K562 (cell line): ENCODE measurements around the gene ADM2. TPM values are rescaled to one million over a fixed set of nuclear protein-coding genes. Genes with fewer than 3 reads are reported as not detected.

Experiments
- HMGN3 ChIP-seq: IDR thresholded peaks from 2 replicates; pipeline ENCODE4 v1.6.1; 2011; ENCODE audit warnings: borderline replicate concordance, low read depth, mild to moderate bottlenecking, mixed read lengths, low read length; ENCODE audit not compliant: insufficient read length; ENCODE audit errors: extremely low read depth
- HNRNPH1 ChIP-seq: fragments of 200-400 bp; formaldehyde crosslinking; optimal IDR thresholded peaks from 2 replicates; pipeline ENCODE3; 2017; ENCODE audit warnings: low read depth, mild to moderate bottlenecking, low read length, moderate library complexity
- JUN ChIP-seq, 2 experiments: sonication (generic) in 1 of 2; formaldehyde crosslinking in 1 of 2; IDR thresholded peaks; 2 replicates each; pipeline versions ENCODE4 v1.6.1 to v1.8.0; 2012 to 2022; ENCODE audit warnings: borderline replicate concordance in 2 of 2, mild to moderate bottlenecking in 2 of 2, improper control_type of control experiment in 1 of 2, low read depth in 1 of 2, low read length in 1 of 2, missing genetic modification reagents in 1 of 2
- LCOR ChIP-seq: sonication (generic); formaldehyde crosslinking; IDR thresholded peaks from 2 replicates; pipeline ENCODE4 v1.8.0; 2022; ENCODE audit warnings: mild to moderate bottlenecking, missing genetic modification reagents
- MBD2 ChIP-seq: sonication (generic); IDR thresholded peaks from 2 replicates; pipeline ENCODE4 v1.6.1; 2016; ENCODE audit warnings: low read depth, borderline replicate concordance
- NONO ChIP-seq, 2 experiments: fragments of 200-400 bp in 1 of 2; fragments of 450-650 bp in 1 of 2; formaldehyde crosslinking in 1 of 2; IDR thresholded peaks; 2 replicates each; pipeline ENCODE4 v1.6.1; 2017; ENCODE audit warnings: low read depth in 2 of 2, mild to moderate bottlenecking in 2 of 2, moderate library complexity in 2 of 2, low read length in 1 of 2
- PML ChIP-seq: IDR thresholded peaks from 2 replicates; pipeline ENCODE4 v1.6.1; 2012; ENCODE audit warnings: low read length, inconsistent platforms
- POLR2H ChIP-seq: IDR thresholded peaks from 2 replicates; pipeline ENCODE4 v1.6.1; 2016; ENCODE audit warnings: missing genetic modification characterization, low read depth, mild to moderate bottlenecking, control low read depth, missing compliant biosample characterization, moderate library complexity
- TBL1XR1 ChIP-seq, 2 experiments: IDR thresholded peaks; 2 replicates each; pipeline ENCODE4 v1.6.1; 2012; ENCODE audit warnings: improper control_type of control experiment in 2 of 2, low read length in 2 of 2, mild to moderate bottlenecking in 1 of 2
- TBP ChIP-seq: optimal IDR thresholded peaks from 2 replicates; pipeline ENCODE3; 2011; ENCODE audit warnings: low read depth, low read length, improper control_type of control experiment
- TCFL5 ChIP-seq: fragments of 250-450 bp; sonication (Bioruptor Pico); conservative IDR thresholded peaks from 2 replicates; pipeline ENCODE4 v1.6.1; 2021; ENCODE audit warnings: mild to moderate bottlenecking, moderate library complexity, matching md5 sums
- TOE1 ChIP-seq, 2 experiments: fragments of 450-650 bp in 1 of 2; sonication (generic) in 1 of 2; formaldehyde crosslinking in 1 of 2; IDR thresholded peaks; 2 replicates each; pipeline versions ENCODE4 v1.7.1 to v1.8.0; 2016 to 2022; ENCODE audit warnings: borderline replicate concordance in 2 of 2, mild to moderate bottlenecking in 2 of 2, antibody characterized with exemption in 1 of 2, inconsistent platforms in 1 of 2, low read depth in 1 of 2, missing genetic modification reagents in 1 of 2, moderate library complexity in 1 of 2
- U2AF1 ChIP-seq: fragments of 200-400 bp; formaldehyde crosslinking; optimal IDR thresholded peaks from 2 replicates; pipeline ENCODE3; 2017; ENCODE audit warnings: mild to moderate bottlenecking, low read depth, low read length, moderate library complexity
- ZNF140 ChIP-seq: fragments of 250-450 bp; sonication (Bioruptor Pico); IDR thresholded peaks from 2 replicates; pipeline ENCODE4 v1.8.0; 2021; ENCODE audit warnings: moderate library complexity, mild to moderate bottlenecking, inconsistent platforms
- ZNF184 ChIP-seq: sonication (generic); formaldehyde crosslinking; IDR thresholded peaks from 2 replicates; pipeline ENCODE4 v1.5.0; 2020; ENCODE audit warnings: missing genetic modification reagents
- ZNF778 ChIP-seq: fragments of 450-650 bp; formaldehyde crosslinking; IDR thresholded peaks from 2 replicates; pipeline ENCODE4 v1.4.0; 2020; ENCODE audit warnings: mild to moderate bottlenecking, moderate library complexity
- polyA plus RNA-seq, 8 experiments: library from polyadenylated mRNA; depleted of rRNA in 4 of 8; stranded (reverse) in 5 of 8; unstranded in 3 of 8; fragments of >200 nt; fragmentation: Nextera tagmentation in 2 of 8; fragmentation: Illumina TruSeq in 1 of 8; extraction: Ambion mirVana in 2 of 8; extraction: Trizol in 1 of 8; gene quantifications; 2 replicates each; pipeline versions ENCODE4 v1.2.1 to v1.2.3, GENCODE V29; 2011 to 2014; ENCODE audit warnings: inconsistent platforms in 1 of 8, missing spikeins in 1 of 8
- total RNA-seq, 7 experiments: library from RNA; depleted of rRNA in 6 of 7; stranded (reverse); fragments of >200 nt in 6 of 7; fragmentation: Illumina TruSeq in 2 of 7; extraction: Trizol in 2 of 7; gene quantifications; 2 replicates each; pipeline versions ENCODE4 v1.2.1 to v1.2.3, GENCODE V29; 2011 to 2021; ENCODE audit warnings: low replicate concordance in 1 of 7
- TF ChIP-seq, protein P1 (sequence below): fragments of 250-450 bp; sonication (Bioruptor Pico); IDR thresholded peaks from 2 replicates; pipeline ENCODE4 v1.4.0; 2020; ENCODE audit warnings: mild to moderate bottlenecking, moderate library complexity
- TF ChIP-seq, protein P2 (sequence below): fragments of 450-650 bp; IDR thresholded peaks from 2 replicates; pipeline ENCODE4 v1.7.1; 2018; ENCODE audit warnings: mild to moderate bottlenecking, low read depth; ENCODE audit not compliant: partially characterized antibody

ADM2 gene
- total and polyA plus RNA-seq, 9 of the 15 experiments (the other 6 are each of a cell fraction or from before 2014, with no cell fraction given): 0.11 to 5.1 (median 0.38) TPM

DNA sequence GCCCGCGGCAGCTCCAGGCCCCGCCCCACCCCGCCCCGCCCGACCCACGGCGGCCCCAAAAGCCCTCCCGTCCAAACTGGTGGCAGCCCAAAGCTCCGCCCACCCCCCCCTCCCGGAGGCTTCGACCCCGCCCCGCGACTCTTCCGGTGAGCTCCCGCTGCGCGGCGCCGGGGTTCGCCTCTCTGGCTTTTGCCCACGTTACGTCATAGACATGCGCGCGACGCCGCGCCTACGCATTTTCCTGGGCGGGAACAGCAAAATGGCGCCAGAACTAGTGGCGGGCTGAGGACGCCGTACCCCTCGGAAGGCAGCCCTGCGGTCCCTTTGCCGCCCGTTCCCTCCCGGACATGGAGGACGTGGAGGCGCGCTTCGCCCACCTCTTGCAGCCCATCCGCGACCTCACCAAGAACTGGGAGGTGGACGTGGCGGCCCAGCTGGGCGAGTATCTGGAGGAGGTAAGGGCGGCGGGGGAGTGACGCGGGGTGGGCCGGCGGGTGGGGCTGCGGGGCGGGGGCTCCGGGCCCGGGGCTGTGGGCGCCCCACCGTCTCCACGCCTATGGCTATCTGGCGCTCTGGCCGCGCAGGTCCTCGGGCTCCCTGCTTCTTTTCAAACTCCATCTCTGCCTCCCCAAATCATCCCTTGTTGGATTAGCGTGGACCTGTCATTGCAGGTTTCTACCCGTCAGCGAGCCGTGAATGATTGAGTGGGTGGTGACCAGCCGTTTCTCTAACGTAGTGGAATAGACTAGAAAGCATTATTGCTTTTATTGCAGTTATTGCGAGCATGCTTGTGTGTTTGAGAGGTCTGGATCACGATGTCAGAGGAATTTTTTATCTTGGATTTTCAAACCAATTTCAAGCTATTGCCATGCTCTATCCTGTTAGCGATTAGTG is 26.9 kb downstream of the ADM2 start, which contains the start of gene NCAPH2 (continued):
- TF ChIP-seq, protein P1, sequence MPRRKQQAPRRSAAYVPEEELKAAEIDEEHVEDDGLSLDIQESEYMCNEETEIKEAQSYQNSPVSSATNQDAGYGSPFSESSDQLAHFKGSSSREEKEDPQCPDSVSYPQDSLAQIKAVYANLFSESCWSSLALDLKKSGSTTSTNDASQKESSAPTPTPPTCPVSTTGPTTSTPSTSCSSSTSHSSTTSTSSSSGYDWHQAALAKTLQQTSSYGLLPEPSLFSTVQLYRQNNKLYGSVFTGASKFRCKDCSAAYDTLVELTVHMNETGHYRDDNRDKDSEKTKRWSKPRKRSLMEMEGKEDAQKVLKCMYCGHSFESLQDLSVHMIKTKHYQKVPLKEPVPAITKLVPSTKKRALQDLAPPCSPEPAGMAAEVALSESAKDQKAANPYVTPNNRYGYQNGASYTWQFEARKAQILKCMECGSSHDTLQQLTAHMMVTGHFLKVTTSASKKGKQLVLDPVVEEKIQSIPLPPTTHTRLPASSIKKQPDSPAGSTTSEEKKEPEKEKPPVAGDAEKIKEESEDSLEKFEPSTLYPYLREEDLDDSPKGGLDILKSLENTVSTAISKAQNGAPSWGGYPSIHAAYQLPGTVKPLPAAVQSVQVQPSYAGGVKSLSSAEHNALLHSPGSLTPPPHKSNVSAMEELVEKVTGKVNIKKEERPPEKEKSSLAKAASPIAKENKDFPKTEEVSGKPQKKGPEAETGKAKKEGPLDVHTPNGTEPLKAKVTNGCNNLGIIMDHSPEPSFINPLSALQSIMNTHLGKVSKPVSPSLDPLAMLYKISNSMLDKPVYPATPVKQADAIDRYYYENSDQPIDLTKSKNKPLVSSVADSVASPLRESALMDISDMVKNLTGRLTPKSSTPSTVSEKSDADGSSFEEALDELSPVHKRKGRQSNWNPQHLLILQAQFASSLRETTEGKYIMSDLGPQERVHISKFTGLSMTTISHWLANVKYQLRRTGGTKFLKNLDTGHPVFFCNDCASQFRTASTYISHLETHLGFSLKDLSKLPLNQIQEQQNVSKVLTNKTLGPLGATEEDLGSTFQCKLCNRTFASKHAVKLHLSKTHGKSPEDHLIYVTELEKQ (CRISPR knock-in tag): no peak
- TF ChIP-seq ZNF140 (CRISPR knock-in tag) (no peak), JUN (IDR thresholded peaks at IDR 0.05; ENCODE audit: borderline replicate concordance, low read depth, low read length) (peak; percentile 18; the same call in 1 of the 2 replicates), JUN (CRISPR knock-in tag; IDR thresholded peaks at IDR 0.05; ENCODE audit: borderline replicate concordance) (no peak), NONO (IDR thresholded peaks at IDR 0.05; ENCODE audit: low read depth in 2 of 2, low read length in 1 of 2) (peak in 1 of 2 experiments; percentile 70; a peak in 1 of 4 replicates), LCOR (CRISPR knock-in tag) (no peak), ZNF184 (no peak), TOE1 (IDR thresholded peaks at IDR 0.05; ENCODE audit: borderline replicate concordance) (0 out of 2 replicates have a peak, but pooled peaks have one; percentile 49), TOE1 (CRISPR knock-in tag; IDR thresholded peaks at IDR 0.05; ENCODE audit: borderline replicate concordance, low read depth) (no peak), MBD2 (peak; percentile 67), TBL1XR1 (IDR thresholded peaks at IDR 0.05; ENCODE audit: low read length in 2 of 2) (peak in 1 of 2 experiments; percentile 67; a peak in 1 of 4 replicates), TBP (peak; percentile 95), ZNF778 (CRISPR knock-in tag) (no peak), TCFL5 (CRISPR knock-in tag) (no peak), HMGN3 (peak; percentile 38), HNRNPH1 (no peak), U2AF1 (no peak), PML (peak; percentile 70), POLR2H (tag) (peak; percentile 53; the same call in 1 of the 2 replicates)
- TF ChIP-seq, protein P2, sequence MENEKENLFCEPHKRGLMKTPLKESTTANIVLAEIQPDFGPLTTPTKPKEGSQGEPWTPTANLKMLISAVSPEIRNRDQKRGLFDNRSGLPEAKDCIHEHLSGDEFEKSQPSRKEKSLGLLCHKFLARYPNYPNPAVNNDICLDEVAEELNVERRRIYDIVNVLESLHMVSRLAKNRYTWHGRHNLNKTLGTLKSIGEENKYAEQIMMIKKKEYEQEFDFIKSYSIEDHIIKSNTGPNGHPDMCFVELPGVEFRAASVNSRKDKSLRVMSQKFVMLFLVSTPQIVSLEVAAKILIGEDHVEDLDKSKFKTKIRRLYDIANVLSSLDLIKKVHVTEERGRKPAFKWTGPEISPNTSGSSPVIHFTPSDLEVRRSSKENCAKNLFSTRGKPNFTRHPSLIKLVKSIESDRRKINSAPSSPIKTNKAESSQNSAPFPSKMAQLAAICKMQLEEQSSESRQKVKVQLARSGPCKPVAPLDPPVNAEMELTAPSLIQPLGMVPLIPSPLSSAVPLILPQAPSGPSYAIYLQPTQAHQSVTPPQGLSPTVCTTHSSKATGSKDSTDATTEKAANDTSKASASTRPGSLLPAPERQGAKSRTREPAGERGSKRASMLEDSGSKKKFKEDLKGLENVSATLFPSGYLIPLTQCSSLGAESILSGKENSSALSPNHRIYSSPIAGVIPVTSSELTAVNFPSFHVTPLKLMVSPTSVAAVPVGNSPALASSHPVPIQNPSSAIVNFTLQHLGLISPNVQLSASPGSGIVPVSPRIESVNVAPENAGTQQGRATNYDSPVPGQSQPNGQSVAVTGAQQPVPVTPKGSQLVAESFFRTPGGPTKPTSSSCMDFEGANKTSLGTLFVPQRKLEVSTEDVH: peak; percentile 89
